GM13976 (cell line): ENCODE data around the gene ACIN1.

Experiments
- DNase-seq: peaks from one replicate; pipeline ENCODE4 v3.0.0; 2012; ENCODE audit warnings: low spot score
- in situ Hi-C: fragments of 300-500 bp; cut with MboI; formaldehyde crosslinking; loops from one replicate; pipeline ENCODE4 v1.12.0; 2022; ENCODE audit warnings: low sequenced_read_pairs, mixed read lengths, inconsistent platforms; ENCODE audit not compliant: unreplicated experiment
- TF ChIP-seq, protein P1 (sequence below): IDR thresholded peaks from 2 replicates; pipeline ENCODE4 v1.5.1; 2012; ENCODE audit warnings: borderline replicate concordance, mild to moderate bottlenecking; ENCODE audit not compliant: insufficient read depth; ENCODE audit errors: extremely low read depth, missing control alignments, control extremely low read depth

ACIN1 gene

DNA sequence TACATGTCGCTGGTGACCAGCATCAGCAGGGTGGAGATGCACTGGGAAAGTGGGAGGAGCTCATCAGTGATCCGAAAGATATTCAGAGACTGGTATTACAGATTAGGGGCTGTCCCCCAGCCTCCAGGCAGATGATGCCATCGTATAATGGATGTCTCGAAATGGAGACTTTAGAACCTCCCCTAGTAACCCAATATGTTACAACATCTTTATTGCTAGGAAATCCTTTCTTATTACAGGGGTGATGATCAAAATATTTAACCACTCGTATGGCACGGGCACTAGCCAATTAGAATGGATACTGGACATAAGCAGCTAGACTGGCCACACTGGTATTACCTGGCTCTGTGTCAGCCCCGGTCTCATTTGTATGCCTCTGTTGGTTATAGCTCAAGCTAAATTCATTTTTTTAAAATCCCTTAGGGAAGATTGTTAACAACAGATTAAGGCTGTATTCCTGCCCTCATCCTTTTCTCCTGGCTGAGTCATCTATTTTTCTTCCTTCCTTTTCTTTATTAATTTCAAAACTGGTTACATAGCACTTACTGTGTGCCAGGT is 34.9 kb upstream of the ACIN1 start:
- in situ Hi-C loops, result loop anchor here (10.0 kb wide), 2 partner anchors 55 to 165 kb away; partner anchors contain the start of gene SLC7A8
- no peak for DNase-seq
- TF ChIP-seq, protein P1, sequence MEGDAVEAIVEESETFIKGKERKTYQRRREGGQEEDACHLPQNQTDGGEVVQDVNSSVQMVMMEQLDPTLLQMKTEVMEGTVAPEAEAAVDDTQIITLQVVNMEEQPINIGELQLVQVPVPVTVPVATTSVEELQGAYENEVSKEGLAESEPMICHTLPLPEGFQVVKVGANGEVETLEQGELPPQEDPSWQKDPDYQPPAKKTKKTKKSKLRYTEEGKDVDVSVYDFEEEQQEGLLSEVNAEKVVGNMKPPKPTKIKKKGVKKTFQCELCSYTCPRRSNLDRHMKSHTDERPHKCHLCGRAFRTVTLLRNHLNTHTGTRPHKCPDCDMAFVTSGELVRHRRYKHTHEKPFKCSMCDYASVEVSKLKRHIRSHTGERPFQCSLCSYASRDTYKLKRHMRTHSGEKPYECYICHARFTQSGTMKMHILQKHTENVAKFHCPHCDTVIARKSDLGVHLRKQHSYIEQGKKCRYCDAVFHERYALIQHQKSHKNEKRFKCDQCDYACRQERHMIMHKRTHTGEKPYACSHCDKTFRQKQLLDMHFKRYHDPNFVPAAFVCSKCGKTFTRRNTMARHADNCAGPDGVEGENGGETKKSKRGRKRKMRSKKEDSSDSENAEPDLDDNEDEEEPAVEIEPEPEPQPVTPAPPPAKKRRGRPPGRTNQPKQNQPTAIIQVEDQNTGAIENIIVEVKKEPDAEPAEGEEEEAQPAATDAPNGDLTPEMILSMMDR, result no peak

DNA sequence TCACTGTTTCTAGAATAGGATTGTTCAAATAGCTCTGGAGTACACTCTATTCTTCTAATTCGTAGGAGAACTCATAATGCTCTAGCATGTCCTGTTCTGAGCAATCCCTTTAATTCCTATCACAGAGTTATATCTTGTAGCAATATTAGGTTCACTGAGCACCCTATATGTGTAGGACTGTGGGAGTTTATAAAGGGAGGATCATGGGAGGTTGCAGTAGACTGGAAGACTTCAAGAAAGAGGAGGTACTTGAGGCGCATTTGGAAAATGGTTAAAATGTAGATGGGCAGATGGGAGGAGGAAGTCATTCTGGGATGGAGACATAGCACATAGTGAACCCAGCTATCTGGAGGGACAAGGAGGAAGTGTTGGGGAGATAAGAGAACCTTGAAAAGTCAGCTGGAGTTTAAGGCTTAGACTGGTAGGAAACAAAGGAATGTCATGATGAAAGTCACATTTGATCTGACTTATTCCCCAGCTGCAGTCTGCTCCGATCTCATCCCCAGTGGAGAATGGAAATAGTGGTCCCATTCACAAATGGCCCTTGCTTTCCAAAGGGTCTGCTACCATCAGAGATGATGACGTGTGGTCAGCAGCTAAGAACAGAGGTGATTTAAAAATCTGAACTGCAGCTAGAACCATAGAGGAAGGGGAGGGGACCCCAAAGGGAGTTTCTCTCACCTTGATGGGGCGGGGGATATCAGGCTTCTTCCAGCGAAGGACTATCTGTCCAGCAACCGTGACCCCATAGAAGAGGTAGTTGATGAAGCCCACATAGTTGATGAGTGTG is 34.2 kb upstream of the ACIN1 start:
- no peak for DNase-seq
- TF ChIP-seq, protein P1, result no peak
- in situ Hi-C loops, result loop anchor here (10.0 kb wide), 2 partner anchors 56 to 166 kb away; partner anchors contain the start of gene SLC7A8

DNA sequence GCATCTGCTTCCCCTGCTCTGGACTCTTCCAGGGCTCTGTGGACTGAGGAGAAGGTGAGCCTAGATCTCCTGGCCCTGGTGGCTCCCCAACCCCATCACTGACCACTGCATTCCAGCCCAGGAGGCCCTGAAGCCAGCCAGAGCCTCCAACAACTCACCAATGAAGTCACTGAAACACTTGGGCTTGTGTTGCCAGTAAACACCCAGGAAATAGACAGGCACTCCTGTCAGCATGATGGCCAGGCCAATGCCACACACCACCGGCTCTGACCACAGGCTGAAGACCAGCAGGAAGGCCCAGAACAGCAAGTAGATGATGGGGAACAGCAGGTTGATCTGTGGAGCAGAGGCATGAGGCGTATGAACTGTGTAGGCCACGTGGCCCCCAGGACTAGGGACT is 32.9 kb upstream of the ACIN1 start:
- TF ChIP-seq, protein P1, result no peak
- no peak for DNase-seq
- in situ Hi-C loops, result loop anchor here (10.0 kb wide), 2 partner anchors 57 to 167 kb away; partner anchors contain the start of gene SLC7A8

DNA sequence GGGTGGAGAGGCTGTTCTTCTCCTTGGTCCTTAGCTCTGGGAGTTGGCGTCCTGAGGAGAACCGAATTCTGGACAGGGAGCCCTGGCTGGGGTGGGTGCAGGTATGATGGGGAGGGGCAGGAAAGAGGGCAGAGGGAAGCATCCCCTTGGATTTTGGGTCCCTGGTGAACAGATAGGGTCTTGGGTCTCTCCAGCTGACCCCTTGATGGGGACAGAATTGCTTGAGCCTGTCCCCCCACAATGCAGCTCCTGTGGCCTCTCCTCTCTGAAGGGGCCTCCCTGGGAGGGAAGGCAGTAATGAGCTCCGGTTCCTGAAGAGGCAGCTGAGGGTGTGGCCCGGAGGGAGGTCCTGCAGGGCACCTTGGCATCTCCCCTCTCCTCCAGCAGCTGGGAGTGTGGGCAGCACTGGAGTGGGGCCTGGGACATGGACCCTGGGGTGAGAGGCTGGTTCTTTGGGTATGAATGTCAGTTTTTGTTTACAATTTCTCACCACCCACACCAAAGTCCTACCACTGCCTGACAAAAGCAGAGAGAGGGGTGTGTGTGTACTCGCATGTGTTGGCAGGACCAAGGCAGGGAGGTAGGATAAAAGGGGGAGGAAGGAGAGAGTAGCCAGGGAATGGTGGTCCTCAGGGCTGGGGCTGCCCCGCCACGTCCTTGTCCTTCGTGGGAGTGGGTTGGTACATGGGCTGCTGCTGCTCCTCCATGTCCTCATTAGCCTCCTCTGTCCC is 31.8 kb upstream of the ACIN1 start:
- TF ChIP-seq, protein P1, result no peak
- DNase-seq, result no peak
- in situ Hi-C loops, result loop anchor here (10.0 kb wide), 2 partner anchors 58 to 168 kb away; partner anchors contain the start of gene SLC7A8

DNA sequence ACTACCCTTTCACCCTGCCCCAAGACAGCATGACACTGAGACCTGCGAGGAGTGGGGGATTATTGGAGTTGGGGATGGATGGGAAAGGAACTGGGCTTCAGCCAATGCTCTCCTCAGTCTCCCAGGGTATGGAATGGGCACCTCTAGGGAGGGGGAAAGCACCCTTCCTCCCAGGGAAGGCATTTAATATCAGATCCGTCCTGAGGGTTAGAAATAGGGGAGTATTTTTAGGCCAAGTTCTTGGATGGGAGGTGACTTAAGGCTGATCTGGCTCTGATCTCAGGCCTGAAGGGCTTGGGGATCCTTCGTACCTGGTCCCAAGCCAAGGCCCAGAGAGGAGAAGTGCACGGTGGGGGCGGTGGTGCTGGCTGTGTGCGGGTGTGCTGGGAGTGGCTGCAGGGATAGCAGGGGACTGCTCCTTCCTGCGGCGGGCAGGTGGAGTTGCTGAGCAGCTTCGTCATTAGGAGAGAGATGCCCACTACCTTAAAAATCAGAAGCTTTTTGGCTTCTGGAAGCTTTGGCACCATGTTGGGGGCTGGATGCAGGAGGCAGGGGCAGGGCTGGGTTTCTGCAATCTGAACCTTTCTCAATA is 31.1 kb upstream of the ACIN1 start:
- DNase-seq, result no peak
- in situ Hi-C loops, result loop anchor here (10.0 kb wide), 2 partner anchors 59 to 169 kb away; partner anchors contain the start of gene SLC7A8
- TF ChIP-seq, protein P1, result no peak

DNA sequence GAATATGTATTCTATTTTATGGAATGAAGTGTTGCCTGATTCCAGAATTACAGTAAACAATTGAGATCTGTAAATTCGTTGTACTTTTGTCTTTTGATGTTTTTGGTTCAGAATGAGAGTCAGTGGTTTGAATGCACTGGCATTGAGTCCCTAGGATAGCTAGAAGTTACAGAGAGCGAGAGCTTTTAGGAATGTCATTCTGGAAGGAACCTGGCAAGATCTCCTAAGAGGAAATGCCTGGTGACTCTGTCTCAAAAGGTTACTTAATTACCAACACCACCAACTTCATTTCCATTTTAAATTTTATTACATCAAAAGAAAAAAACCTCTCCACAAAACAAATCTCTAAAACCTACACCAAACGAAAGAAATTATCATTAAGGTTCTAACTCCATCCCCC is 30.1 kb upstream of the ACIN1 start:
- no peak for DNase-seq
- in situ Hi-C loops, result loop anchor here (10.0 kb wide), 2 partner anchors 60 to 170 kb away; partner anchors contain the start of gene SLC7A8
- TF ChIP-seq, protein P1, result no peak
